HepG2 (cell line): ENCODE results near the gene MIA. TPM values are rescaled to one million over a fixed set of nuclear protein-coding genes. Genes with fewer than 3 reads are reported as not detected.
A peak's percentile ranks its signal among the peaks of the same experiment; 100 is the strongest.

ENCODE experiments used
- CENPBD1 ChIP-seq: sonication (generic); formaldehyde crosslinking; IDR thresholded peaks from 2 replicates; pipeline ENCODE4 v1.8.0; 2022; ENCODE audit warnings: missing genetic modification reagents, low read depth, mild to moderate bottlenecking, borderline replicate concordance
- CHD4 ChIP-seq: fragments of 200-600 bp; sonication (generic); IDR thresholded peaks from 2 replicates; pipeline ENCODE4 v1.7.0; 2017; ENCODE audit warnings: mild to moderate bottlenecking, low read length, borderline replicate concordance
- FOXO4 ChIP-seq: sonication (generic); formaldehyde crosslinking; conservative IDR thresholded peaks from 2 replicates; pipeline ENCODE4 v1.8.1; 2023; ENCODE audit warnings: missing genetic modification reagents
- MAFG ChIP-seq: sonication (generic); formaldehyde crosslinking; IDR thresholded peaks from 2 replicates; pipeline ENCODE4 v1.5.1; 2020; ENCODE audit warnings: mild to moderate bottlenecking, missing genetic modification reagents
- MED1 ChIP-seq: sonication (generic); formaldehyde crosslinking; IDR thresholded peaks from 2 replicates; pipeline ENCODE4 v1.4.0; 2020; ENCODE audit warnings: missing genetic modification reagents
- MTF2 ChIP-seq: sonication (generic); formaldehyde crosslinking; IDR thresholded peaks from 2 replicates; pipeline ENCODE4 v1.5.0; 2020; ENCODE audit warnings: missing genetic modification reagents, borderline replicate concordance
- NFYB ChIP-seq: sonication (generic); formaldehyde crosslinking; IDR thresholded peaks from 2 replicates; pipeline ENCODE4 v1.4.0; 2020; ENCODE audit warnings: missing genetic modification reagents
- PAXIP1 ChIP-seq: sonication (generic); formaldehyde crosslinking; conservative IDR thresholded peaks from 2 replicates; pipeline ENCODE4 v1.4.0; 2020; ENCODE audit warnings: mild to moderate bottlenecking, missing genetic modification reagents, moderate library complexity
- PCBP2 ChIP-seq: fragments of 200-400 bp; formaldehyde crosslinking; optimal IDR thresholded peaks from 2 replicates; pipeline ENCODE3; 2018; ENCODE audit warnings: low read length, low read depth; ENCODE audit not compliant: poor library complexity, severe bottlenecking
- POLR2G ChIP-seq: fragments of 200-400 bp; formaldehyde crosslinking; IDR thresholded peaks from 2 replicates; pipeline ENCODE4 v1.6.1; 2018; ENCODE audit warnings: mild to moderate bottlenecking, low read depth, low read length, moderate library complexity
- TEAD3 ChIP-seq: optimal IDR thresholded peaks from 2 replicates; pipeline ENCODE3; 2016; ENCODE audit warnings: borderline replicate concordance
- YEATS4 ChIP-seq: sonication (generic); formaldehyde crosslinking; IDR thresholded peaks from 2 replicates; pipeline ENCODE4 v1.4.0; 2020; ENCODE audit warnings: missing genetic modification reagents, borderline replicate concordance
- ZMAT5 ChIP-seq: sonication (generic); formaldehyde crosslinking; IDR thresholded peaks from 2 replicates; pipeline ENCODE4 v1.5.0; 2020; ENCODE audit warnings: mild to moderate bottlenecking, low read depth, missing genetic modification reagents, borderline replicate concordance
- ZNF138 ChIP-seq: sonication (generic); formaldehyde crosslinking; IDR thresholded peaks from 2 replicates; pipeline ENCODE4 v1.5.0; 2020; ENCODE audit warnings: mild to moderate bottlenecking, low read depth, missing genetic modification reagents
- ZNF264 ChIP-seq: sonication (generic); formaldehyde crosslinking; IDR thresholded peaks from 2 replicates; pipeline ENCODE4 v1.4.0; 2020; ENCODE audit warnings: missing genetic modification reagents
- ZNF496 ChIP-seq: sonication (generic); formaldehyde crosslinking; IDR thresholded peaks from 2 replicates; pipeline ENCODE4 v1.8.1; 2023; ENCODE audit warnings: mild to moderate bottlenecking, moderate library complexity, missing genetic modification reagents; ENCODE audit not compliant: insufficient replicate concordance
- ZNF629 ChIP-seq: sonication (generic); formaldehyde crosslinking; conservative IDR thresholded peaks from 2 replicates; pipeline ENCODE4 v1.5.0; 2020; ENCODE audit warnings: missing genetic modification reagents
- ZSCAN20 ChIP-seq: sonication (generic); formaldehyde crosslinking; IDR thresholded peaks from 2 replicates; pipeline ENCODE4 v1.4.0; 2020; ENCODE audit warnings: missing genetic modification reagents, mild to moderate bottlenecking, borderline replicate concordance
- polyA plus RNA-seq, 8 experiments: library from polyadenylated mRNA; depleted of rRNA in 3 of 8; stranded (reverse) in 7 of 8; unstranded in 1 of 8; fragments of >200 nt; fragmentation: Illumina TruSeq in 4 of 8; extraction: Trizol in 4 of 8; gene quantifications; 2 replicates each; pipeline versions ENCODE4 v1.2.1 to v1.2.3, GENCODE V29; 2011 to 2016; ENCODE audit warnings: low read depth in 4 of 8, missing spikeins in 1 of 8, mixed read lengths in 1 of 8; ENCODE audit not compliant: insufficient read depth in 1 of 8
- total RNA-seq, 5 experiments: library from RNA; depleted of rRNA; stranded (reverse); fragments of >200 nt; fragmentation: Illumina TruSeq; extraction: Trizol; gene quantifications; 2 replicates each; pipeline ENCODE4 v1.2.3, GENCODE V29; 2016; ENCODE audit warnings: low read depth in 1 of 5
- TF ChIP-seq, protein P1 (sequence below): sonication (generic); formaldehyde crosslinking; IDR thresholded peaks from 2 replicates; pipeline ENCODE4 v1.5.1; 2020; ENCODE audit warnings: mild to moderate bottlenecking, moderate library complexity, missing genetic modification reagents
- TF ChIP-seq, protein P2 (sequence below): IDR thresholded peaks from 2 replicates; pipeline ENCODE4 v1.6.1; 2016; ENCODE audit warnings: control low read depth

The MIA gene
- total and polyA plus RNA-seq, 2 of the 13 experiments (the other 11 are each of a cell fraction or from before 2014, with no cell fraction given): 0.61 TPM; not detected in 1

GRCh38 chr19:40777645-40777936 lies 2.3 kb downstream of the MIA start (continued):
- no peak for TF ChIP-seq ZMAT5 (CRISPR knock-in tag)
- peak; percentile 57; the same call in 1 of the 2 replicates for TF ChIP-seq YEATS4 (CRISPR knock-in tag)
- no peak for TF ChIP-seq CHD4
- TF ChIP-seq MED1 (CRISPR knock-in tag): no peak
- TF ChIP-seq ZSCAN20 (CRISPR knock-in tag): no peak
- no peak for TF ChIP-seq MAFG
- no peak for TF ChIP-seq NFYB
- TF ChIP-seq, protein P1, sequence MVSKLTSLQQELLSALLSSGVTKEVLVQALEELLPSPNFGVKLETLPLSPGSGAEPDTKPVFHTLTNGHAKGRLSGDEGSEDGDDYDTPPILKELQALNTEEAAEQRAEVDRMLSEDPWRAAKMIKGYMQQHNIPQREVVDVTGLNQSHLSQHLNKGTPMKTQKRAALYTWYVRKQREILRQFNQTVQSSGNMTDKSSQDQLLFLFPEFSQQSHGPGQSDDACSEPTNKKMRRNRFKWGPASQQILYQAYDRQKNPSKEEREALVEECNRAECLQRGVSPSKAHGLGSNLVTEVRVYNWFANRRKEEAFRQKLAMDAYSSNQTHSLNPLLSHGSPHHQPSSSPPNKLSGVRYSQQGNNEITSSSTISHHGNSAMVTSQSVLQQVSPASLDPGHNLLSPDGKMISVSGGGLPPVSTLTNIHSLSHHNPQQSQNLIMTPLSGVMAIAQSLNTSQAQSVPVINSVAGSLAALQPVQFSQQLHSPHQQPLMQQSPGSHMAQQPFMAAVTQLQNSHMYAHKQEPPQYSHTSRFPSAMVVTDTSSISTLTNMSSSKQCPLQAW: no peak
- no peak for TF ChIP-seq CENPBD1
- TF ChIP-seq MTF2 (CRISPR knock-in tag): no peak
- TF ChIP-seq, protein P2, sequence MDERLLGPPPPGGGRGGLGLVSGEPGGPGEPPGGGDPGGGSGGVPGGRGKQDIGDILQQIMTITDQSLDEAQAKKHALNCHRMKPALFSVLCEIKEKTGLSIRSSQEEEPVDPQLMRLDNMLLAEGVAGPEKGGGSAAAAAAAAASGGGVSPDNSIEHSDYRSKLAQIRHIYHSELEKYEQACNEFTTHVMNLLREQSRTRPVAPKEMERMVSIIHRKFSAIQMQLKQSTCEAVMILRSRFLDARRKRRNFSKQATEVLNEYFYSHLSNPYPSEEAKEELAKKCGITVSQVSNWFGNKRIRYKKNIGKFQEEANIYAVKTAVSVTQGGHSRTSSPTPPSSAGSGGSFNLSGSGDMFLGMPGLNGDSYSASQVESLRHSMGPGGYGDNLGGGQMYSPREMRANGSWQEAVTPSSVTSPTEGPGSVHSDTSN (CRISPR knock-in tag): no peak
- TF ChIP-seq POLR2G: peak; percentile 63; the same call in 1 of the 2 replicates
- no peak for TF ChIP-seq ZNF138
- no peak for TF ChIP-seq PCBP2
- no peak for TF ChIP-seq FOXO4
- no peak for TF ChIP-seq ZNF264 (CRISPR knock-in tag)
- no peak for TF ChIP-seq TEAD3 (CRISPR knock-in tag)
- no peak for TF ChIP-seq PAXIP1
- TF ChIP-seq ZNF629 (CRISPR knock-in tag): no peak
- no peak for TF ChIP-seq ZNF496
